ENCODE measurements around the gene ARHGEF38. TPM values are rescaled to one million over a fixed set of nuclear protein-coding genes. Genes with fewer than 3 reads are reported as not detected.

ARHGEF38 gene
- total RNA-seq, 1 experiment from 2014 or later, result not detected

DNA sequence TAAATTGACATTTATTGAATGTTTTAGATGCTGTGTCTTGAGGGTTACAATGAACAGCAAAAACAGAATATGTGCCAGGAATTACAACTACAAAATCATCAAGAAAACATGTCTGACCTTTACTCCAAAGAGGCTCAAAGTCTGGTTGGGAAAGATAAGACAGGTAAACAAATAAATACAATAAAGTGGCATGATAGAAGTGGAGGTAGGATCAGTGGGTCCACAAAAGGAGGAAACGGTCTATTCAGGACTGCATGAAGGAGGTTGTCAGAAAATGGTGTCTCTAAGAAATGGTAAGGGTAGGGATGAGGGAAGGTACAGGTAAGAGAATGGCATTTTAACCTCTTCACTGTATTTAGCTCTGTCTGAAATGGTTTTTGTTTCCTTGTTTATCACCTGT is 3.8 kb downstream of the ARHGEF38 start:
- DNase-seq (ENCODE audit: low read depth), result no peak

DNA sequence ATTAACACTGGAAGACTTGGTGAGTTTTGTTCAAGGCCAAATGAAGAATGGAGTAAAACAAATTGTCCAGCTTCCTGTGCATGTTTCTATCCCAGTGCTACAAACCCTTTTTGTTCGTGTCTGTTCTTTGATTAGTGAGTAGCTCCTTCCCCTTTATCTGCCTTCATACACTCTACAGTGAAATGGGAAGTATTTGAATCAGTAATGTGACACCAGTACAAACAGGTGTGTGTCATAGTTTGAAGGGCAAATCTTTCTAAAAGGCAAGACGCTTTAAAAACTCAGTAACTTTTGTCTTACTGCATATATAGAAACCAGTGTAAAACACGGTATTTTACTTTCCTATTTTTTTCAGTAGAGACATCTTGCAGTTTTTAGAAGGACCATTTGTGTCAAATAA is 5.9 kb downstream of the ARHGEF38 start:
- DNase-seq (ENCODE audit: low read depth), result no peak

DNA sequence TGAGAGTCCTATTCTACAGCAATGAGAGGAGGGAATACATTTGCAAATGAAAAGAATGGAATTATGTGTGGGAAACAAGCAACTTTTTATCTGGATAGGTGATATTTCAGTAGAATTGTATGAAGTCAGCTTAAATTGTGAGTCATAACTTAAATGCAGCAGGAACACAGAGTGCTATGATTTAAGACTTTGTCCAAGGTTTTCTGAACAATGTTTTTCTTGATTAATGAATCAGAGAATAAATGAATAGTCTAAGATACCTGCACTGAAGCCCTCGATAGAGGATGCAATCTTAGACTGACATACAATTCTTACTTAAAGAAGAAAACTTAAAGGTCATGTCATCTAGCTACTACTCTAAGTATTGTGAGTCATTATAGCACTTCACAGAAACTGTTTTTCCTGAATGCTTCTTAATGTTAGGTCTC is 8.0 kb downstream of the ARHGEF38 start:
- DNase-seq (ENCODE audit: low read depth), result no peak

DNA sequence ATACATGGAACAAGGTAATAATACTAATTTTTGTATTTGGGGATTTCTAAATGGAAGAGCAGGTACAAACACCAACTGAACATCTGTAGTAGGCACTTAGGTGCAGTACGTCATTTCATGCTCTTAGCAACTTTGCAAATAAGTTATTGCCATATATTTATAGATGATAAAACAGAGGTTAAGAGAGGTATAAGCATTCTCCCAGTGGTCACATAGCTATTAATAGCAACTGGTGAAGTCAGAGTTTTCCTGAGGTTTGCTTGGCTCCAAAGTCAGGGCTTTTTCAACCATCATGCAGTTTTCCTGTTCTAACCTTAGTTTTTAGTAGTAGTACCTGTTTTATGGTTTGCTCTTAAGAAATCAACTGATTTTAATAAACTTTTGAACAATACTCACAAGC is 10.9 kb downstream of the ARHGEF38 start:
- DNase-seq (ENCODE audit: low read depth), result no peak

DNA sequence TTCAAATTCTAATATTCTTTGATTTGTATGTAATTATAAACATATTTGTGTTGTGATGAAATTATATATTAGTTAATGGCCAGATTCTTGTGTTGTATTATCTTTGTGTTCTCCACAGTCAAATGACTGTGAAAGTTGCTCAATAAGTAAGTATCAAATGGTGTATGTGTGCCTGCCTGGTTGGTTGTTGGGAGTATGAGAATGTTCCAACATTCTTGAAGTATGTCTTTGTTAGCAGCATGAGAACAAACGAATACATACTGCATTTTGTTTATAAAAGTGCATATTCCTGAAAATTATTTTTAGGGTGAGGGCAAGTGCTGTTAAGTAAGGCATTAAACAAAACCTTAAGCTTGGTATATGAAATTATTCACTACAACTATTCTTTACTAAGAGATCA is 16.2 kb downstream of the ARHGEF38 start:
- no peak for DNase-seq (ENCODE audit: low read depth)

DNA sequence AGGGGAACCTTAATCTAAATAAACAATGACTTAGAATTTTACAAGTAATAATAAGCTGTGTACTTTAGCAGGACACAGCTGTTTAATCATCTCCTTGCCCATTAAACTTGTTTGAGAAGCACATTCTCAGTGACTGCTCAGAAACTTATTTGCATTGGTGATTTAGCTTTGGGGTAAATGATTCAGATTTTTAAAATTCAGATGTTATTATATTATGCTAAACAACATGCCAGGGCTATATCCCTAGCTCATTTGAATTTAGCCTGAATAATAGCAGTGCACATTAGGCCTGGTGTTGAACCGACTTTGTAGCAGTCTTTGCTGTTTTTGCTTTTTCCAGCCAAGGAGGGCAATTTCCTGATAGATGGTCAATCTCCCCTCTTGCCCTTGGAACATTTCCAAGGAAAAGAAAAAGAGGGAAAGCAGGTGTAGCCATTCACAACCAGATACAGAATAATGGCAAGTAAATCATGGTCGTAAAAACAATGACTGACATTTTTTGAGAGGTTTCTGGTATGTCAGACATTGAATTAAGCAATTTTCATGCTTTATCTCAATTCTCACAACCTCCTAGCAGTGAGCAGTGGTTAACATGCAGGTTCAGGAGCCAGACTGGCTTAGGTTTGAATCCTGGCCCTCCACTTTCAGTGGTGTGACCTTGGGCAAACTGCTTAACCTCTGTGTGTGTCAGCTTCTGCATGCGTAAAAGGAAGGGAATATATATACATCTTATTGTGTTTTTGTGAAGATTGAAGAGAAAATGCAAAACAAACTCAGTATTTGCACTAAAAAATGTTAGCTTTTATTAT is 16.8 kb downstream of the ARHGEF38 start:
- no peak for DNase-seq (ENCODE audit: low read depth)

DNA sequence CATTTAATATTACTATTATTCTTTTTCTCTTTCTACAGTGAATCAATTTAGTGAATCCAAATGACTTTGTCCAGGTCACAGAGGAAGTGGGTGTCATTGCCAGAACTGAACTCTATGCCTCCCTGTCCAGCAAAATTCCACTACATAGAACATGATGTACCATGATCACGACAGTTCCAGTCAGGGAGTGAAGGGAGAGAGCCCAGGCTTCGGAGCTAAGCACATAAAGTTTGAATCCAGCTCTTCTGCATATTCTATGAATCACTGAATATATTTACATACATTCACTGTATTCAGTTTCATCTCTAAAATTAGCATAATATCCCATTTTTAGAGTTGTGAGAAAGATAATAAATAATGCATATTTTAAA is 17.4 kb downstream of the ARHGEF38 start:
- no peak for DNase-seq (ENCODE audit: low read depth)

DNA sequence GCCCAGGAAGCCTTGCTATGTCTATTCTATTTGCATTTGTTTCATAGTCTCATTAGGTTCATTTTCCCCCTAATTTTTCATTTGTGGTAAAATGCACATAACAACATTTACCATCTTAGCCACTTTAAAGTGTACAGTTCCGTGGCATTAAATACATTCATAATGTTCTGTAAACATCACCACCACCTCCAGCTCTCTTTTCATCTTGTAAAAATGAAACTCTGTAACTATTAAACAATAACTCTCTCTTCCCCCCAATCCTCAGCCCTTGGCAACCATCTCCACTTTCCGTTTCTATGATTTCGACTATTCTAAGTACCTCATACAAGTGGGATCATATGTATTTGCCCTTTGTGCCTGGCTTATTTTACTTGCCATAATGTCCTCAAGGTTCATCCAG is 19.9 kb downstream of the ARHGEF38 start:
- no peak for DNase-seq (ENCODE audit: low read depth)

DNA sequence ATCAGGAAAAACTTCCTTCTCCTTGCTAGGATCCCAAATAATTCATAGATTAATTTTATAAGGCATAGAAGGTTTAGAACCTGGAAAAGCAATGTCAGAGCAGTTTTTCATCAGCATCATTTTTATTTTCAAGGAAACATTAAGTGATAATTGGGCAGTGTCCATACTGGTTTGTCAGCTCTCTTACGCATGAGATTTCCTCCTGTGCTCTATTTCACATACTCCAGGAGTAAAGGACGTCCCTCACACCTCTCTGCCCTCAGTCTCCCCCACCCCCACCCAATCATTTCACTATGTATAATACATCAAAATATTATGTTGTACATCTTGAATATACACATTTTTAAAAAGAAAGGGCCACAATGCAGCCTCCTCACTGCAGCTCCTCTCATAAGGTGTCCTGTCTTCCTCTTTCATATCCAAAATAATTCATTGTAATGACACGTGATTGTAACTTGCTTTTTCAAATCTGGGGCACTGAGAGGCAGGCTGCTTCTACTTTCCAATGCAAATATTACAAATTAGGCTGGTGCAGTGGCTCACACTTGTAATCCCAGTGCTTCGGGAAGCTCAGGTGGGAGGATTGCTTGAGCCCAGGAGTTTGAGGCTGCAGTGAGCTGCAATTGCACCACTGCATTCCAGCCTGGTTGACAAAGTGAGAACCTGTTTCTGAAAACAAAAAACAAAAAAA is 34.4 kb downstream of the ARHGEF38 start:
- no peak for DNase-seq (ENCODE audit: low read depth)

DNA sequence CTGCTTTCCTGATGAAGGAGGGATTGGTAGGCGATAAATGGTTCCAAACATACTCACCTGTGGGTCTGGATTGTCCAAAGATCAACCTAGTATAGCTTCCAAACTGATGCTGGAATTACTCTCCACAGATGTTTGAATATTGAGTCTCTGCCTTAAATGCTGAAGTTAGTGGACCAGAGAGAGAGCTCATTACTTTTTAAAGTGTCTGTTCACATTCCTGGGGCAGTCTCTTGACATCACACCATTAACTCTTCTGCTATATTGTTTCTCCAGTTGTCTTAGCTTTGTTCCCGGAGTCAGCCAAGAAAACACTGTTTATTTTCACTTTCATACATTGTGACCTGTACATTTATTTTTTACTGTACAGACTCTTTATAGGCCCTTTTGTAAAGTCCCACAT is 35.4 kb downstream of the ARHGEF38 start:
- DNase-seq (ENCODE audit: low read depth), result no peak

DNA sequence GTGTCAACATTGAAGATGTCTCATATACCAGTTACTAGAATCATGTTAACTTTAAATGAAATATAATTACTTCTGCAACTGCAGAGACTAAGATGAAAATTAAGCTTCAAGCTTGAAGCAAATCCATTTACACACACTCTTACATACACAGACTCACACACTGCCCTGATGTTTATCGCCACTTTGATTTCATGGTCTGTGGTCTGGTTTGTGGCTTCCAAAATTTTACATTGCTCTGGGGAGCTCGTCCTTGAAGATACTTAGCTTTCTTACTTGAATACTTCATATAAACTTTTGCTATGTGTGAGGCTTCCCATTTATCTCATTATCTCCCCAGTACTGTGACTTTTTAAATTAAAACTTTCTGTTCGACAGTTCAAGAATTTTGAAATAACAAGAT is 35.8 kb downstream of the ARHGEF38 start:
- DNase-seq (ENCODE audit: low read depth), result no peak

DNA sequence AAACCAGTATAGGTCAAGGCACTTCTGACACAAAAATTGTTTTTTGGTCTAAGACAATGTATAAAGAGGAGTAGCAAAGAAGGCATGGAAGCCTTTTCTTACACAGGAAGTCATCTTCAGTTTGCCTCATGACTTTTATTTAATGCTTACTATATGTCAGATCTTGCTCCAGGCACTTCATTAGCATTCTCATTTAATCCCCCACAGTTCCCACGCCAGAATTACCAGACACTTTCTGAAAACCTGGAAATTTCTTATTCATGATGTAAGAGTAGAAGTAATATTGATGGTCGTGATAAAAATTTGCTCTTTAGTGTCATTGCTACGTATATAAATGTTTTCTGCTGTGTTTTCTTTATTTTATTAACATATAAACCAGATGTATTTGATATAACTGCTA is 39.2 kb downstream of the ARHGEF38 start:
- DNase-seq (ENCODE audit: low read depth), result no peak

DNA sequence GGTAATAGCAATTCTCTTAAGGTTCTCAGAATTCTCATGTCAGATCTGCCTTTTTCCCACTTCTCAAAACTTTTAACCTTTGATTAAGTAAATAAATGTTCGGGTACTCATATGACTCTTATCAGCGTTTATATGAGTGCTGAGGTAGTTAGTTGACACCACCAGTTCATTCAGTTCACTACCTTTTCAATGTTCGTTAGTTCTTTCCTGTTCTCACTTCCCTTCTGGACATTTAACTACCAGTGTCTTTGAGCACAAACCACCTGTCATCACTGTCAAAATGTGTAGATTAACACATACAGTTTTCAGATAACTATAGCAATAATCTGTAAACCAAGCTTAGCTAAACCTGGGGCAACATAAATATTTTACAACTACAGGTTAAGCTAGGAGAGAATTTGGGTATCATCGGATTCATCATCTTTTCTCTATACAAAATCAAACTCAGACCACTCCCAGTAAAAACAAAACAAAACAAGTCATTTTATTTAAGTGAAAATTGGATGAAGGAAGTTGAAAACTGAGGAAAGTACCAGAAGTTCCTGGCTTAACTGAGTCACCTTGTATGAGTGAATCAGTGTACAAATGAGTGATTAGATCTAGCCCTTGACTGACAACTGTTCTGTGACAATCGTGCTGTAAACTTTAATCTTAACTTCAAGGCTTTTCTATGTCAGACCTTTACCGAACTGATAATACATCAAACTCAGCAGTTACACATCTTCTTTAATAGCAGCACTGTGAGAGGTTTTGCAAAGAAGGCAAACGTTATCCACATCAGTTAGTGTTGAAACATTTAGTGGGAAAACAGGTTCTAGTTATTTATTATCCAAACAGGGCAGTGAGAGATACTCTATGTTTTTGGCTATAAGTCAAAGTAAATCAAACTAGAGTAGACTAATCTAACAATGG is 41.9 kb downstream of the ARHGEF38 start:
- DNase-seq (ENCODE audit: low read depth), result no peak

DNA sequence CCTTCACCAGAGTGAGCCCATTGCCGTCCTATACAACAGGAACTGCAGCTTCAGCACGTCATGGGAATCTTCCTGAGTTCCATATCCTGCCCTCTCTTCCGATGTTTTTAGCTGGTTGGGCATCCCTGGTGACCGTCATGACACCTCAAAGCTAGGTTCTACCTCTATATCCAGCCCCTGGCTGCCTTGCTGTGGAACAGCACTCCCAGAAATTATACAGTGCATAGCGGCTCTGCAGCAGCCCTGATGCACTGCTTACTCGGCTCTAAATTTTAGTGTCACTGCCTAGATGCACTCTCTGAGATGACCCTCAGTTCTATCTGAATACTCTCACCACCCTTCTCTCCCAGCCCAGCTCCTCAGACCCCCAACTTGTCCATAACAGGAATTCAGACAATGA is 44.3 kb downstream of the ARHGEF38 start:
- no peak for DNase-seq (ENCODE audit: low read depth)

DNA sequence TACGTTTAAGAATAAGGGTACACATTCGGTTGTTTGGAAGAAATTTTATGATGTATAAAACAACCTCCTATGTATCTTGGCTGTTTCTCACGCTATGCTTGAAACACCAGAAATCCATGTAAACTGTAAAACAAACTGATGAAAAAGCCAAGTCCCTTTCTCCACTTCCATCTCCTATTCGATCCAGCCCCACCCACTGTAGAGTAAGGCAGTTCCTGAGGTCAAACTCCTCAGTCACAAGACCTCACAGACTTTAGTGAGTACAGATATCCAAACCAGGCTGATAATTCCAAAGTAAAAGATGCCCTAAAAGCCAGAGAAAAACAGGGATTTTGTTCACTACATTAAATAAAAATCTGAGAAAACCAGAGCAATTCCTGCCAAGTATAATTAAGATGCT is 45.6 kb downstream of the ARHGEF38 start:
- DNase-seq (ENCODE audit: low read depth), result no peak

DNA sequence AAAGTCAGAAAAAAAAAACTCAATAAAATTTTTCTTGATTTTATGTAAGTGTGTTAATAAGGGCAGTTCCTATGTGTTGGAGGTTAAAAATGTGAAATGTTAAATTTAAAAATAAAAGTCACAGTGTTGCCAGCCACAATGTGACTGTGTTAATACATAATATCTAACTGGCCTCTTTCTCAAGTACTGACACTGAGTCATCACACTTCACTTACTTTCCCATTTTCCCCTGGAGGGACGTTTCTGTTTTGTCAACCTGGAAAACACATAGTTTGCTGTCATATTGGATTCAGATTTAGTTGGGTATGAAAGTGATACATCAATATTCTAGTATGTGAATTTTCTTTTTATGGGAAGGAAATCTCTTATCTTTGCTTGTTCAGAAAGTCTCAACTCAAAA is 46.4 kb downstream of the ARHGEF38 start:
- DNase-seq (ENCODE audit: low read depth), result no peak

DNA sequence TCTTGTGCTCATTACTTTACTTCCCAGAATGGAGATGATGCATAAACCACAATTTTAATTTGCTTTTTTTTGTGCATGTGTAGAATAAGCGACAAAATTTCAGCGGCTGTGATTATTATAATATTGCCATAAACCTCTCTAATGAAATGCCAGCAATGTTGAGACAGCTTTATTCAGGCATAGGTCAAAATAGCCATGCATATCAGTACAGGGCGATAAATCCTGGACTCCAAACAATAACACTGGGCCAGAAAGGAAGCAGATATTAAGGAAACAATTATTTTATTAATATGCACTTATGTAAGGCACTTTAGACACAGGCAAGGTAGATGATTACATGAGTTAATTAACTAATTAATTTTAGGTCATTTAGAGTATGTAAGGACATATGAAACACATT is 47.1 kb downstream of the ARHGEF38 start:
- DNase-seq (ENCODE audit: low read depth), result no peak

DNA sequence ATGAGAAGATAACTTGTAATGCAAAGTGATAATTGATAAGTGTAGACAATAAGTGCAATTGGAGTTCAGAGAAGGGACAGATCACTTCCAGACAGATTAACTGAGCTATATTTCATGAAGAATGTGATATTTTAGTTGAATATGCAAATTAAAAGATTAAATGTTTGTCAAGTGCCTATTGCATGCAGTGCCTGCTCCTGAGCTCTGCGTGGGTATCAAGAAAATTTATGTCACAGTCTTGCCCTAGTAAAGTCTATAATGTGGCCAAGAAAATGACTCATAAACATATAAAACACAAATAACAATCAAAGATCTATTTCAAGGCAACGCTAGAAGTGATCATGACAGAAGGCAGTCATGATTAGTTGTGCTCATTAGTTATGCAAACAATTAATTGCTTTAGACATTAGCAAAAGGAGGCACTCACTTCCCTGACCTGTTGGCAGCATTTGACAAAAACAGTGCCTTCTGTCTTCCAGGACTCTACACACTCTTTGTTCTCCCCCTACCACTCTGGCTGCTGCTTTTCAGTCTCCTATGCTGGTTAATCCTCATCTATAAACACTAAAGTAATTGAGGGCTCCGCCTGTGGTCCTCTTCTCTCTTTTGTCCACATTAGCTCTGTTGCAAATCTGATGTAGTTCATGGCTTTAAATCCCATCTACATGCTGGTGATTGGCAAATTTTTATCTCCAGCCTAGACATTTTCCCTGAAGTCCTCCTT is 47.7 kb downstream of the ARHGEF38 start:
- no peak for DNase-seq (ENCODE audit: low read depth)

DNA sequence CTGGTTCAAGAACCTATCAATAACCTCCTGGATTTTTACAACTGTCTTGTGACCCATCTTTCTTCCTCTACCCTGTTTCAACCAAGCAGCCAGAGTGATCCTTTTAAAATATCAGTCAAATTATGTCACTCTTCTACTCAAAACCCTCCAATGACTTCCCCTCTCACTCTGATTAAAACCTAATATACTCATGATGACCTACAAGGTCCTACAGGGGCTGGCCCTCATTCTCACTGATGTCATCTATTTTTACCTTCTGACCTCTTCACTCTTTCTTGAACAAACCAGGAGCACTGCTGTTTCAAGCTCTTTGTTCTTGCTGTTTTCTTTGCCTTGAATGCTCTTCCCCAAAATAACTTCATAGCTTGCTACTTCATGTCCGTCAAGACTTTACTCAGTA is 48.5 kb downstream of the ARHGEF38 start:
- DNase-seq (ENCODE audit: low read depth), result no peak

DNA sequence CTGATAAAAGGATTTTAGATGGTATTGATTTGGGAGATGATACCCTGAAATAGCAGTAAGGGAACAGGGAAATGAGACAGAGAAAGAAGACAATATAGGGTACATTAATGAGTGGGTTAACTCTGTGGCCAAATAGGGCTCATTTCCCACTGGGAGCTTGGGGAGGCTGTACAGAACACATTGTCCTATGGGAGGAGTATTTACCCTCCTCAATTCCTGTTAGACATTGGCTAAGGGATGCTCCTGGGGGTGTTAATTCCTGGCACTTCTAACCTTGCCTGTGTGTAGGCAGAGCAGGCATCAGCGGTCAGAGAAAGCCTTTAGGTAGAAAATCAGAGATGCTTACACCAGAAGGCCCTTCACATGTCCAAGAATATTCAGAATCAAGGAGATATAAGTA is 49.0 kb downstream of the ARHGEF38 start:
- no peak for DNase-seq (ENCODE audit: low read depth)

DNA sequence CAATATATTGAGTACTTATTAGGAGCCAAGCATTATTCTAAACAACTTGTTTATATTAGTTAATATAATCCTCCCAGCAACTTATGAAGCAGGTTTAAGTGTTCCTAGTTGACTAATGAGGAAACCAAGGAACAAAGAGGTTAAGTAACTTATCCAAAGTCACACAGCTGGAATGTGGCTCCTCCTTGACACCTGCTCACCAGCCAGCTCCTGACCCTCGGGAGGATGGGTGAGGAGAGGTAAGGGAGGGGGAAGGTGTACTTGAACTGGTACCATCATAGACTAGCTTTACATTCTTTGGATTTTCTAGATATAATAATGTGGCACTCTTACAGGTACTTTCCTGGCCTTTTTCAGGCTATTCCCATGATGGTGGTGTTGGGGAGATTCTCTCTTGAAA is 50.7 kb downstream of the ARHGEF38 start:
- no peak for DNase-seq (ENCODE audit: low read depth)

DNA sequence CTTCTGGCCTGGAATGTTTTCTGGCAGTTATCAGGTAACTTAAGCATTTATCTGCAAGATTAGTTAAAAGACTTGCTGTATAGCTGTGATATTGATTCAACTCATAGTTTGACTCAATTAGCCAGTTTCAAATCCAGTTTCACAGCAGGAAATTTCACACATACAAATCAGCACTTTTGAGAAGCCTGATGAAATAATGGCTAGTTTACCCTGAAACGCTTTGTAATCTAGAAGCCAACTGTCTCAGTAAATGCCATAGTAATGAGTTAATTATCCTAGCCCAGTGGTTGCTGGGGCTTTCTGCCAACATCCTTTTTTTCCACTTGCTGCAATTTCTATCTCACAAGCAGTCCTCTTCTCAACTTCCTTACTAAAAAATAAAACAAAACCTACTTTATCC is 53.1 kb downstream of the ARHGEF38 start:
- no peak for DNase-seq (ENCODE audit: low read depth)

Data from Daoy (cell line).